Stimulated activated CD4-positive, alpha-beta T cell treated with anti-CD3 and anti-CD28 coated beads, Interleukin-4, amount 100 ng/mL, for 24 hours (primary cell): ENCODE data around the gene TBC1D25.

ENCODE experiments used
- DNase-seq: peaks from one replicate; pipeline ENCODE4 v3.0.0-alpha.2; 2020

Gene TBC1D25

DNA sequence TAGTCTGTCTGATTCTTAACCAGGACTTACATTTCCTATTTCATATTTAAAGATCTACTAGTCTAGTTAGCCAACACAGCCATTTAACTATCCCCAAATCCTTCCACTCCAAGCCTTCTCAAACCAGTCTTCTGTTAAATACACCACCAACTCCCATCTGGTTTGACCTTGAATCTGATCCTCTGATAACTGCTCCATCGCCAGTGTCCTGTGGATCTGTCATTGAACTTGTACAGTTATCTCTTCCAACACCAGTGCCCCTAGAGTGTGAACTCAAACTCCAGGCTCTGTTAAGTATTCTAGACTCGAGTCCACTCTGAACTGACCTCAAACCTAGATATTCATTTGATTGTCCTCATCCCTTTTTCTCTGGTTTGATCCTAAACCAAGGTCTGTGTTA, 72.2 kb downstream of the TBC1D25 start:
- no peak for DNase-seq
